Trophoblast cell (in vitro differentiated cells and primary cell): ENCODE measurements around the gene PICALM.
A peak's percentile ranks its signal among the peaks of the same experiment; 100 is the strongest.

Source experiments
- DNase-seq, 2 donors: peaks; one replicate each; pipeline ENCODE4 v3.0.0-alpha.2; 2016
- H2AFZ ChIP-seq: 2 replicates; pipeline ENCODE4 v1.6.1; 2013; ENCODE audit warnings: low read length, moderate library complexity, mild to moderate bottlenecking; ENCODE audit not compliant: insufficient read depth, poor library complexity
- H2AK5ac ChIP-seq: 2 replicates; pipeline ENCODE4 v1.6.1; 2013; ENCODE audit warnings: mild to moderate bottlenecking, low read length
- H2BK120ac ChIP-seq: 2 replicates; pipeline ENCODE4 v1.6.1; 2013; ENCODE audit warnings: low read length, mild to moderate bottlenecking, moderate library complexity; ENCODE audit not compliant: insufficient read depth, poor library complexity
- H2BK12ac ChIP-seq: 2 replicates; pipeline ENCODE4 v1.6.1; 2013; ENCODE audit warnings: mild to moderate bottlenecking, low read length, moderate library complexity
- H2BK5ac ChIP-seq: 2 replicates; pipeline ENCODE4 v1.6.1; 2013; ENCODE audit warnings: low read length, low read depth, moderate library complexity, mild to moderate bottlenecking; ENCODE audit not compliant: poor library complexity
- H3K14ac ChIP-seq: 2 replicates; pipeline ENCODE4 v1.6.1; 2013; ENCODE audit warnings: mild to moderate bottlenecking, low read length
- H3K18ac ChIP-seq: 2 replicates; pipeline ENCODE4 v1.6.1; 2013; ENCODE audit warnings: mild to moderate bottlenecking, low read length
- H3K23ac ChIP-seq: 2 replicates; pipeline ENCODE4 v1.6.1; 2013; ENCODE audit warnings: low read length
- H3K27ac ChIP-seq: 2 replicates; pipeline ENCODE4 v1.5.1; 2013; ENCODE audit warnings: low read depth, mild to moderate bottlenecking, inconsistent platforms, low read length, moderate library complexity
- H3K27me3 ChIP-seq: 2 replicates; pipeline ENCODE4 v1.6.1; 2013; ENCODE audit warnings: inconsistent platforms, mild to moderate bottlenecking, low read length, moderate library complexity; ENCODE audit not compliant: insufficient read depth
- H3K36me3 ChIP-seq, 2 experiments: 1 replicate in 1 of 2; 2 replicates in 1 of 2; pipeline ENCODE4 v1.6.1; 2013; ENCODE audit warnings: low read length in 2 of 2, mild to moderate bottlenecking in 2 of 2, moderate library complexity in 1 of 2; ENCODE audit not compliant: insufficient read depth in 2 of 2, control insufficient read depth in 1 of 2
- H3K4ac ChIP-seq: 2 replicates; pipeline ENCODE4 v1.6.1; 2013; ENCODE audit warnings: low read depth, mild to moderate bottlenecking, low read length, moderate library complexity
- H3K4me1 ChIP-seq, 2 experiments: 1 replicate in 1 of 2; 2 replicates in 1 of 2; pipeline ENCODE4 v1.6.1; 2013; ENCODE audit warnings: low read length in 2 of 2, mild to moderate bottlenecking in 2 of 2, moderate library complexity in 1 of 2; ENCODE audit not compliant: insufficient read depth in 2 of 2, control insufficient read depth in 1 of 2
- H3K4me2 ChIP-seq: 2 replicates; pipeline ENCODE4 v1.6.1; 2013; ENCODE audit warnings: inconsistent platforms, mild to moderate bottlenecking, low read length, moderate library complexity
- H3K4me3 ChIP-seq: 2 replicates; pipeline ENCODE4 v1.5.1; 2013; ENCODE audit warnings: mild to moderate bottlenecking, low read depth, low read length, inconsistent platforms
- H3K79me1 ChIP-seq: one replicate; pipeline ENCODE4 v1.6.1; 2013; ENCODE audit warnings: low read length
- H3K79me2 ChIP-seq: 2 replicates; pipeline ENCODE4 v1.6.1; 2013; ENCODE audit warnings: low read length, mild to moderate bottlenecking; ENCODE audit not compliant: control insufficient read depth, insufficient read depth, poor library complexity
- H3K9ac ChIP-seq: 2 replicates; pipeline ENCODE4 v1.6.1; 2013; ENCODE audit warnings: mild to moderate bottlenecking, low read length
- H3K9me3 ChIP-seq: 2 replicates; pipeline ENCODE4 v1.6.1; 2013; ENCODE audit warnings: low read depth, mild to moderate bottlenecking, control low read depth, inconsistent platforms, low read length; ENCODE audit not compliant: insufficient read depth
- H4K12ac ChIP-seq: 2 replicates; pipeline ENCODE4 v1.6.1; 2013; ENCODE audit warnings: low read depth, mild to moderate bottlenecking, low read length, moderate library complexity
- H4K8ac ChIP-seq: 2 replicates; pipeline ENCODE4 v1.6.1; 2013; ENCODE audit warnings: low read depth, mild to moderate bottlenecking, low read length, moderate library complexity
- H4K91ac ChIP-seq: one replicate; pipeline ENCODE4 v1.6.1; 2013; ENCODE audit warnings: low read depth, mild to moderate bottlenecking, low read length, moderate library complexity
- WGBS: extraction: QIAGEN DNeasy Blood & Tissue Kit; methylation state at CpG from one replicate; pipeline ENCODE4 v1.1.7; 2013; ENCODE audit warnings: missing lambda C conversion rate; ENCODE audit not compliant: insufficient read length, insufficient coverage; ENCODE audit errors: extremely low coverage; 5-methylcytosine and 5-hydroxymethylcytosine counted together

PICALM gene

DNA sequence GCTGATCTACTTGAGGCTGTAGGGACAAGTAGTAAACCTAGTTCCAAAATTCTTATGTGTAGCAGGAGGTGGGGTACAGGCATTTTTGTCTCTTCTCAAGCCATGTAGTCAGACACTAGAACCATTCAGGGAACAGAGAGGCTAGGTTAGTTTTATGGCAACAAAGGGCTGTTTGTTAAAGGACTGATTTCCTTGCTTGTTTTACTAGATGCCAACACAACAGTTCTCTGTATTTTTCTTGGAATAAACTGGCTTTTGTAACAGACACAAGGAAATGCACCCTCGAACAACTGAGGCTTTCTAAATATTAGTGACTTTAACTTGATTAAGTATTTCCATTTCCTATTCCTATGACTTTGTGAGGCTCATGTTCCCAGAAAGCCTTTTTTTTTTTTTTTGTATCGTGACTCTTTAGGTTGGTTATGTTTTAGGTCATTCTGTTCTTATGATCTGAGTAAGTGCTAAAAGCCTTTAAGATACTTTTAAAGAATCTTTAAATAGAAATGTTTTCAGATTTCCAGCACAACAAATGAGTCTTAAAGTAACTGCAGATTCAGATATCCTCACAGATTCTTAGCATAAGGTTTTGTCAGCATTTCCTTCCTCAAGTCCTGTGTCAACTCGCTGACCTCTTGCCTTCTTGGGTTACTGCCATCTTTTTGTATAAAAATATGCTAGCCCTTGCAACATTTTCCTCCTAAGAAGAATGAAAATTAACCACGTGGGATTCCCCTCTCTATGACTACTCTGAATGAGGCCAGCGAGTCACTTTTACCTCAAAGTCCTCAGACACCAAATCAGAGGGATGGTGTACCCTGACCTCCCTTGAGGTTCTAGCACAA, 121.2 kb downstream of the PICALM start:
- H4K91ac ChIP-seq = no peak overlapping the region
- H2AFZ ChIP-seq = no peak overlapping the region

DNA sequence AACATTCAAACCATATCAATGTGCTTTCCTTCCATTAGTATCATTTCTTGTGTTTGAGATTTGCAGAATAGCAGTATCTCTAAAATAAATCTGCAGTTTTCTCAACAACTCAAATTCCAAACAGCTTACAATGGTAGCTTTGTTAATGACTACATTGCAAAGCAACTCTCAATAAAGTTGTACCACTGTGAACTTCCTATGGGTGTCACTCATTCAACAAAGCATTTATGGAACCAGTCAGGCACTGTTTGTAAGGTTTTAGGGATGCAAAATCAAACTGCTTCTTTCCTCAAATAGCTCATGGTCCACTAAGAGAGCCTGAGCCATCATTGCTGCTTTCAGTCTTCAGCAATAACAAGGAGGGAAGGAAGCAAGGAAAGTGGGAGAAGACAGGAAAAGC, 122.7 kb downstream of the PICALM start:
- Histone ChIP-seq H4K8ac (no peak overlapping the region), H4K91ac (no peak overlapping the region), H3K23ac (no peak overlapping the region), H3K27me3 (no peaks in the 10 kb centered on the region), H4K12ac (no peak overlapping the region), H3K27ac (no peak overlapping the region), H3K79me1 (no peaks in the 10 kb centered on the region), H2BK120ac (no peak overlapping the region), H2BK12ac (no peak overlapping the region), H2BK5ac (no peak overlapping the region), H3K18ac (no peak overlapping the region), H2AFZ (no peak overlapping the region), H2AK5ac (no peak overlapping the region), H3K9me3 (peaks cover 2% of the 10 kb centered on the region), H3K4me2 (no peak overlapping the region), H3K14ac (no peak overlapping the region), H3K9ac (no peak overlapping the region), H3K36me3 (no peaks in the 10 kb centered on the region), H3K4me1 (peaks cover 0 to 2% of the 10 kb centered on the region in 2 experiments), H3K4ac (no peak overlapping the region), H3K79me2 (no peaks in the 10 kb centered on the region), H3K4me3 (no peak overlapping the region)
- no peak for DNase-seq

More for the DNA sequence above, 121.2 kb downstream of the PICALM start:
- Histone ChIP-seq H2BK12ac (no peak overlapping the region), H4K8ac (no peak overlapping the region), H2BK5ac (no peak overlapping the region), H3K23ac (no peak overlapping the region), H3K27ac (no peak overlapping the region), H4K12ac (no peak overlapping the region), H3K4me3 (no peak overlapping the region), H3K79me1 (no peaks in the 10 kb centered on the region), H2AK5ac (no peak overlapping the region), H3K4me1 (peaks cover 0 to 2% of the 10 kb centered on the region in 2 experiments), H3K79me2 (no peaks in the 10 kb centered on the region), H3K27me3 (no peaks in the 10 kb centered on the region), H3K9ac (no peak overlapping the region), H2BK120ac (no peak overlapping the region), H3K18ac (no peak overlapping the region), H3K14ac (no peak overlapping the region), H3K4me2 (no peak overlapping the region), H3K36me3 (no peaks in the 10 kb centered on the region), H3K9me3 (peaks cover 2% of the 10 kb centered on the region), H3K4ac (no peak overlapping the region)
- peak; percentile 21 to 55 for DNase-seq
- WGBS = no CpG with 5 or more reads among the region's 5 CpGs

DNA sequence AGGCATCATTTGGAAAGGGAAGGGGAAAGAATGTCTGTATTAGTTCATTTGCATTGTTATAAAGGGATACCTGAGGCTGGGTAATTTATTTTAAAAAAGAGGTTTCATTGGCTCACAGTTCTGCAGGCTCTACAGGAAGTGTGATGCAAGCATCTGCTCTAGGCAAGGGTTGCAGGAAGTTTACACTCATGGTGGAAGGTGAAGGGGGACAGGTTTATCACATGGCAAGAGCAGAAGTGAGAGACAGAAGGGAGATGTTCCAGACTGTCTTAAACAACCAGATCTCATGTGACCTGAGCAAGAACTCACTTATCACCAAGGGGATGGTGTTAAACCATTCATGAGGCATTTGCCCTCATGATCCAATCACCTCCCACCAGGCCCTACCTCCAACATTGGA, 123.1 kb downstream of the PICALM start:
- Histone ChIP-seq H3K79me1 (no peaks in the 10 kb centered on the region), H3K4me1 (peaks cover 0 to 2% of the 10 kb centered on the region in 2 experiments), H2AK5ac (no peak overlapping the region), H3K27me3 (no peaks in the 10 kb centered on the region), H3K4ac (no peak overlapping the region), H4K91ac (no peak overlapping the region), H3K27ac (no peak overlapping the region), H2BK120ac (no peak overlapping the region), H2BK5ac (no peak overlapping the region), H3K9ac (no peak overlapping the region), H3K79me2 (no peaks in the 10 kb centered on the region), H4K12ac (no peak overlapping the region), H3K23ac (no peak overlapping the region), H4K8ac (no peak overlapping the region), H2BK12ac (no peak overlapping the region), H3K4me3 (no peak overlapping the region), H3K14ac (no peak overlapping the region), H3K9me3 (peaks cover 2% of the 10 kb centered on the region), H3K4me2 (no peak overlapping the region), H3K36me3 (no peaks in the 10 kb centered on the region), H2AFZ (no peak overlapping the region), H3K18ac (no peak overlapping the region)
- no peak for DNase-seq

DNA sequence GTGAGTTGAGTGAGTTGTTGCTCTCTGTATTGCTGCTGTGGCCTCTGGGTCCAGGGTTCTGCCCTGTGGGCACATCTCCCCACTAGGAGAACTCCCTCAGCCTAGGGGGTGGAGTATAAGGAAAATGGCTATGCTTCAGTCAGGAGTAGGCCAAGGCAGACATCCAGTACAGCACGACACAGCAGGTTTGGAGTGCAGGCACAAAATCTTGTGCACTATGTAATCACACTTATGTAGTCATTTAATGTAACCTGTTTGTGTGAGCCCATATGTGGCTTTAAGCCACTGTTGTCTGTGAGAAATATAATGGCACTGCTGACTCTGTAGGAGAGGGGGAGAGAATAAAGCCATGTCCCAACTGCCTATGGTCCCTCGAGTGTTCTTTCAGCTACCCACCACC, 123.6 kb downstream of the PICALM start:
- H3K79me2 ChIP-seq = no peaks in the 10 kb centered on the region
- no peak overlapping the region for H3K4me3 ChIP-seq
- H4K91ac ChIP-seq = no peak overlapping the region
- H2AFZ ChIP-seq = no peak overlapping the region
- no peaks in the 10 kb centered on the region for H3K79me1 ChIP-seq
- DNase-seq = no peak
- no peak overlapping the region for H3K27ac ChIP-seq
- no peak overlapping the region for H3K9ac ChIP-seq
- H3K18ac ChIP-seq = no peak overlapping the region
- no peak overlapping the region for H2BK120ac ChIP-seq
- H3K4ac ChIP-seq = no peak overlapping the region
- no peak overlapping the region for H2BK5ac ChIP-seq
- H2BK12ac ChIP-seq = no peak overlapping the region
- no peak overlapping the region for H3K4me2 ChIP-seq
- H4K12ac ChIP-seq = no peak overlapping the region
- no peaks in the 10 kb centered on the region for H3K36me3 ChIP-seq
- no CpG with 5 or more reads among the region's 2 CpGs for WGBS
- H3K14ac ChIP-seq = no peak overlapping the region
- H3K23ac ChIP-seq = no peak overlapping the region
- peaks cover 2% of the 10 kb centered on the region for H3K9me3 ChIP-seq
- H3K4me1 ChIP-seq = peaks cover 0 to 2% of the 10 kb centered on the region in 2 experiments
- no peak overlapping the region for H2AK5ac ChIP-seq
- no peak overlapping the region for H4K8ac ChIP-seq
- H3K27me3 ChIP-seq = no peaks in the 10 kb centered on the region
